KMS-11 (cell line): ENCODE measurements around the gene ZBED1.

Experiments
- H2AFZ ChIP-seq: fragments of 200-600 bp; sonication (generic); 2 replicates; pipeline ENCODE4 v1.6.1; 2016; ENCODE audit warnings: antibody characterized with exemption, mixed run types, low read depth
- H3K27ac ChIP-seq: fragments of 200-600 bp; sonication (generic); 2 replicates; pipeline ENCODE4 v1.6.1; 2016; ENCODE audit warnings: mild to moderate bottlenecking, mixed run types
- H3K27me3 ChIP-seq: fragments of 200-600 bp; sonication (generic); 2 replicates; pipeline ENCODE4 v1.6.1; 2017; ENCODE audit warnings: mild to moderate bottlenecking, low read depth, mixed run types, moderate library complexity; ENCODE audit not compliant: insufficient read depth
- H3K36me3 ChIP-seq: fragments of 200-600 bp; sonication (generic); 2 replicates; pipeline ENCODE4 v1.6.1; 2017; ENCODE audit warnings: mild to moderate bottlenecking, mixed run types; ENCODE audit not compliant: insufficient read depth
- H3K4me1 ChIP-seq: fragments of 200-600 bp; sonication (generic); 2 replicates; pipeline ENCODE4 v1.6.1; 2016; ENCODE audit warnings: mild to moderate bottlenecking, low read depth, mixed run types; ENCODE audit not compliant: poor library complexity, severe bottlenecking
- H3K4me2 ChIP-seq: fragments of 200-600 bp; sonication (generic); 2 replicates; pipeline ENCODE4 v1.7.0; 2016; ENCODE audit warnings: mild to moderate bottlenecking, mixed run types
- H3K4me3 ChIP-seq: fragments of 200-600 bp; sonication (generic); IDR thresholded peaks from 2 replicates; pipeline ENCODE4 v1.6.1; 2017; ENCODE audit warnings: low read depth, low read length, mixed read lengths; ENCODE audit not compliant: insufficient read depth
- H3K79me2 ChIP-seq: fragments of 200-600 bp; sonication (generic); 2 replicates; pipeline ENCODE4 v1.6.1; 2016; ENCODE audit warnings: low read depth, mixed run types; ENCODE audit not compliant: insufficient read depth
- H3K9ac ChIP-seq: fragments of 200-600 bp; sonication (generic); 2 replicates; pipeline ENCODE4 v1.6.1; 2016; ENCODE audit warnings: mild to moderate bottlenecking, mixed run types
- H4K20me1 ChIP-seq: fragments of 200-600 bp; sonication (generic); 2 replicates; pipeline ENCODE4 v1.6.1; 2016; ENCODE audit warnings: mild to moderate bottlenecking, mixed run types; ENCODE audit not compliant: insufficient read depth
- TF ChIP-seq, protein P1 (sequence below): fragments of 200-600 bp; sonication (generic); conservative IDR thresholded peaks from 2 replicates; pipeline ENCODE4 v1.6.1; 2017; ENCODE audit warnings: low read depth, mild to moderate bottlenecking, antibody characterized with exemption, low read length, moderate library complexity, mixed read lengths

ZBED1 gene

DNA sequence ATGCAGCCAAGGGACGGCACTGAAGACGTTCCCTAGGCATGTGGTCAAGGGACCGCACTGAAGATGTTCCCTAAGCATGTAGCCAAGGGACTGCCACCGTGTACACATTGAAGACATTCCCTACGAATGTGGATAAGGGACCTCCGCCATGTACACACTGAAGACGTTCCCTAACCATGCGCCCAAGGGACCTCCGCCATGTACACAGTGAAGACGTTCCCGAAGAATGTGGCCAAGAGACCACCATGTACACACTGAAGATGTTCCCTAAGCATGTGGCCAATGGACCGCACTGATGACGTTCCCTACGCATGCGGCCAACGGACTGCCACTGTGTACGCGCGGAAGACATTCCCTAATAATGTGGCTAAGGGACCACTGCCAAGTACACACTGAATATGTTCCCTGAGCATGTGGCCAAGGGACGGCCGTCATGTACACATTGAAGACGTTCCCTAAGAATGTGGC, 48.4 kb downstream of the ZBED1 start:
- Histone ChIP-seq H4K20me1 (no peaks in the 10 kb centered on the region), H2AFZ (no peak overlapping the region), H3K4me1 (no peaks in the 10 kb centered on the region), H3K27me3 (no peaks in the 10 kb centered on the region), H3K27ac (no peak overlapping the region), H3K9ac (no peak overlapping the region), H3K36me3 (no peaks in the 10 kb centered on the region), H3K79me2 (no peaks in the 10 kb centered on the region), H3K4me2 (no peak overlapping the region), H3K4me3 (no peak overlapping the region)
- TF ChIP-seq, protein P1, sequence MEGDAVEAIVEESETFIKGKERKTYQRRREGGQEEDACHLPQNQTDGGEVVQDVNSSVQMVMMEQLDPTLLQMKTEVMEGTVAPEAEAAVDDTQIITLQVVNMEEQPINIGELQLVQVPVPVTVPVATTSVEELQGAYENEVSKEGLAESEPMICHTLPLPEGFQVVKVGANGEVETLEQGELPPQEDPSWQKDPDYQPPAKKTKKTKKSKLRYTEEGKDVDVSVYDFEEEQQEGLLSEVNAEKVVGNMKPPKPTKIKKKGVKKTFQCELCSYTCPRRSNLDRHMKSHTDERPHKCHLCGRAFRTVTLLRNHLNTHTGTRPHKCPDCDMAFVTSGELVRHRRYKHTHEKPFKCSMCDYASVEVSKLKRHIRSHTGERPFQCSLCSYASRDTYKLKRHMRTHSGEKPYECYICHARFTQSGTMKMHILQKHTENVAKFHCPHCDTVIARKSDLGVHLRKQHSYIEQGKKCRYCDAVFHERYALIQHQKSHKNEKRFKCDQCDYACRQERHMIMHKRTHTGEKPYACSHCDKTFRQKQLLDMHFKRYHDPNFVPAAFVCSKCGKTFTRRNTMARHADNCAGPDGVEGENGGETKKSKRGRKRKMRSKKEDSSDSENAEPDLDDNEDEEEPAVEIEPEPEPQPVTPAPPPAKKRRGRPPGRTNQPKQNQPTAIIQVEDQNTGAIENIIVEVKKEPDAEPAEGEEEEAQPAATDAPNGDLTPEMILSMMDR = no peak

DNA sequence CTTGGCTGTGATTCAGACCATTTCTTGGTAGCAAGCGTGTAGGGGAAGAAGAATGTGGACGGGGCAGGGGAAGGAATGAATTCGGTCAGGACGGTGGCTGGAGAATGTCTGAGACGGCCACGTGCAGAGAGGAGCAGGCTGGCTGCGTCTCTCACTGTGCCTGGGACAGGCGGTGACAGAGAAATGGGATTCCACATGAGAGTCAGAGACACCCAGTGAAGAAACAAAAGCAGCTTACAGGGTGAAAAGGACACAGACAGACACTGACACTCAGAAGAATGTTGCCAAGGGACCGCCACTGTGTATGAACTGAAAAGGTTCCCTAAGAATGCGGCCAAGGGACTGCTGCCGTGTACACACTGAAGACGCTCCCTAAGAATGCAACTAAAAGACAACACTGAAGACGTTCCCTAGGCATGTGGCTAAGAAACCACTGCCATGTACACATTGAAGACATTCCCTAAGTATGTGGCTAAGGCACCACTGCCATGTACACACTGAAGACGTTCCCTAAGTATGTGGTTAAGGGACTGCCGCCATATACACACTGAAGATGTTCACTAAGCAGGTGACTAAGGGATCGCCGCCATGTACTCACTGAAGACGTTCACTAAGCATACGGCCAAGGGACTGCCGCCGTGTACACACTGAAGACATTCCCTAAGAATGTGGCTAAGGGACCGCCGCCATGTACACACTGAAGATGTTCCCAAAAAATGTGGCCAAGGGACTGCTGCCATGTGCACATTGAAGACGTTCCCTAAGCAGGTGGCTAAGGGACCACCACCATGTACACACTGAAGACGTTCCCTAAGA, 49.1 kb downstream of the ZBED1 start:
- no peaks in the 10 kb centered on the region for H3K27me3 ChIP-seq
- H3K4me1 ChIP-seq = no peaks in the 10 kb centered on the region
- no peak overlapping the region for H3K27ac ChIP-seq
- H3K4me2 ChIP-seq = no peak overlapping the region
- no peak overlapping the region for H2AFZ ChIP-seq
- no peaks in the 10 kb centered on the region for H3K36me3 ChIP-seq
- no peak overlapping the region for H3K4me3 ChIP-seq
- no peak overlapping the region for H3K9ac ChIP-seq
- TF ChIP-seq, protein P1 = no peak
- no peaks in the 10 kb centered on the region for H3K79me2 ChIP-seq
- H4K20me1 ChIP-seq = no peaks in the 10 kb centered on the region

DNA sequence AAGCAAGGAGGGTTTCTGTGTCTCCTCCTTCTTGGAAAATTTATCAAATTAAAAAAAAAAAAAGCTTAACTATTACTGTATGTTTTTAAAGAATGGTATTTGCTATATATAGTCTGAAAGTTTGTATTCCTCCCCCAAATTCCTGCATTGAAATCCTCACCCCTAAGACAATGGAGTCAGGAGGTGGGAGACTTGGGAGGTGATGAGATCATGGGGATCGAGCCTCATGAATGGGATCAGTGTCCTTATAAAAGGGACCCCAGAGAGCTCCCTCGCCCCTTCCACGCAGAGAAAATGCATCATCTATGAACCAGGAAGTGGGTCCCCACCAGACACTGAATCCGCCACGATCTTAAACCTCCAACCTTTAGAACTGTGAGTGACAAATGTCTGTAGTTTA, 50.1 kb downstream of the ZBED1 start:
- Histone ChIP-seq H2AFZ (no peak overlapping the region), H3K4me3 (no peak overlapping the region), H4K20me1 (no peaks in the 10 kb centered on the region), H3K79me2 (no peaks in the 10 kb centered on the region), H3K4me2 (no peak overlapping the region), H3K36me3 (no peaks in the 10 kb centered on the region), H3K9ac (no peak overlapping the region), H3K27ac (no peak overlapping the region), H3K4me1 (no peaks in the 10 kb centered on the region), H3K27me3 (no peaks in the 10 kb centered on the region)
- TF ChIP-seq, protein P1 = no peak

DNA sequence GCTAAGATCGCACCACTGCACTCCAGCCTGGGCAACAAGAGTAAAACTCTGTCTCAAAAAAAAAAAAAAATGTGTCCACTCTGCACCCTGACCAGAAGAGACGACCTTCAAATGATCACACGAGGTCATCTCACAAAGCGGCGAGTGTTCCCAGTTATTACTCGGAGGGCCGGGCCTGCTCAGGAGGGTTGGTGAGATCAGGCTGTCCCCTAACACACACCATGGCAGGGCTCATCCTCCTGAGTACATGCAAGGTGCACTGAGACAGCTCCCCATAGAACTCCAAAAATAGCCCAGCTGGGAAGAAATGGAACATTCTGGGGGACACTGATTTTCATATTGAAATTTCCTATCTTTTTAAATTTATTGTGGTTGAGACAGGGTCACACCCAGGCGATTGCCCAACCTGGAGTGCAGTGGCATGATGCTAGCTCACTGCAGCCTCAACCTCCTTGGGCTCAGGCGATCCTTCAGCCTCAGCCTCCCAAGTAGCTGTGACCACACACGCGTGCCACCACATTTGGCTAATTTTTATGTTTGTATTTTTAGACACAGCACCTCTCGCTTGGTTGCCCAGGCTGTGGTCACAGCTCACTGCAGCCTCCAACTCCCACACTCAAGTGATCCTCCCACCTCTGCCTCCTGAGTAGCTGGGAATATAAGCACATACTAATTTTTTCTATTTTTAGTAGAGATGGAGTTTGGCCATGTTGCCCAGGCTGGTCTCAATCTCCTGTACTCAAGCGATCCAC, 51.5 kb downstream of the ZBED1 start:
- H2AFZ ChIP-seq = no peak overlapping the region
- H3K9ac ChIP-seq = no peak overlapping the region
- no peaks in the 10 kb centered on the region for H3K79me2 ChIP-seq
- no peaks in the 10 kb centered on the region for H3K4me1 ChIP-seq
- H4K20me1 ChIP-seq = no peaks in the 10 kb centered on the region
- H3K36me3 ChIP-seq = no peaks in the 10 kb centered on the region
- no peak overlapping the region for H3K4me2 ChIP-seq
- no peak overlapping the region for H3K27ac ChIP-seq
- no peaks in the 10 kb centered on the region for H3K27me3 ChIP-seq
- no peak overlapping the region for H3K4me3 ChIP-seq
- TF ChIP-seq, protein P1 = no peak
